SK-N-SH (cell line): Measurements from ENCODE around the gene UGP2. TPM values are rescaled to one million over a fixed set of nuclear protein-coding genes. Genes with fewer than 3 reads are reported as not detected.

Experiments used
- CTCF ChIA-PET: fragments of 300-600, 350-600 bp; formaldehyde crosslinking; extraction: SDS; loops from one replicate; lab custom pipeline; 2021; lab: Yijun Ruan, JAX
- POLR2A ChIA-PET: fragments of 350-600 bp; sonication (Branson Sonifier 250); formaldehyde crosslinking; extraction: SDS; loops from one replicate; lab custom pipeline; 2020; ENCODE audit warnings: antibody characterized with exemption, inconsistent platforms; lab: Yijun Ruan, JAX
- DNase-seq: peaks from one replicate; pipeline ENCODE4 v3.0.0; 2012
- H2AFZ ChIP-seq: fragments of 200-600 bp; sonication (generic); 2 replicates; pipeline ENCODE4 v1.8.1; 2016; ENCODE audit warnings: antibody characterized with exemption, mild to moderate bottlenecking, low read depth
- H3F3A ChIP-seq: fragments of 200-600 bp; sonication (generic); replicated peaks from 2 replicates; pipeline ENCODE3; 2016; ENCODE audit warnings: antibody characterized with exemption, mild to moderate bottlenecking; ENCODE audit not compliant: insufficient read depth
- H3K27ac ChIP-seq, 2 experiments: fragments of 200-500 bp in 1 of 2; fragments of 200-600 bp in 1 of 2; sonication (Bioruptor generic) in 1 of 2; sonication (generic), shearing (Covaris generic) in 1 of 2; 2 replicates each; pipeline versions ENCODE4 v1.5.1 to v1.6.1; 2014 to 2016; ENCODE audit warnings: low read depth in 2 of 2, inconsistent platforms in 1 of 2, low read length in 1 of 2, mild to moderate bottlenecking in 1 of 2, mixed read lengths in 1 of 2
- H3K27me3 ChIP-seq: fragments of 200-600 bp; sonication (generic), shearing (Covaris generic); 2 replicates; pipeline ENCODE4 v1.6.1; 2016; ENCODE audit warnings: mixed run types; ENCODE audit not compliant: insufficient read depth
- H3K36me3 ChIP-seq, 2 experiments: fragments of 200-500 bp in 1 of 2; fragments of 200-600 bp in 1 of 2; sonication (Bioruptor generic) in 1 of 2; sonication (generic) in 1 of 2; replicated peaks in 1 of 2; 2 replicates each; pipeline versions ENCODE3 to v1.5.1; 2014 to 2016; ENCODE audit warnings: low read length in 1 of 2, mild to moderate bottlenecking in 1 of 2; ENCODE audit not compliant: insufficient read depth in 2 of 2, control insufficient read depth in 1 of 2
- H3K4me1 ChIP-seq, 2 experiments: fragments of 200-500 bp in 1 of 2; fragments of 200-600 bp in 1 of 2; sonication (Bioruptor generic) in 1 of 2; sonication (generic), shearing (Covaris generic) in 1 of 2; 2 replicates each; pipeline versions ENCODE4 v1.5.1 to v1.6.1; 2014 to 2016; ENCODE audit warnings: low read depth in 1 of 2, low read length in 1 of 2, mixed run types in 1 of 2; ENCODE audit not compliant: insufficient read depth in 2 of 2, control insufficient read depth in 1 of 2
- H3K4me2 ChIP-seq: fragments of 200-600 bp; sonication (generic), shearing (Covaris generic); 2 replicates; pipeline ENCODE4 v1.6.1; 2017; ENCODE audit warnings: mixed run types
- H3K4me3 ChIP-seq, 2 experiments: fragments of 200-500 bp in 1 of 2; fragments of 200-600 bp in 1 of 2; sonication (Bioruptor generic) in 1 of 2; sonication (generic), shearing (Covaris generic) in 1 of 2; 2 replicates each; pipeline versions ENCODE4 v1.5.1 to v1.8.1; 2014 to 2016; ENCODE audit warnings: low read depth in 2 of 2, inconsistent platforms in 1 of 2, low read length in 1 of 2, mild to moderate bottlenecking in 1 of 2, mixed read lengths in 1 of 2, moderate library complexity in 1 of 2
- H3K79me2 ChIP-seq: fragments of 200-600 bp; sonication (generic); 2 replicates; pipeline ENCODE4 v1.8.1; 2017; ENCODE audit warnings: mild to moderate bottlenecking; ENCODE audit not compliant: insufficient read depth
- H3K9ac ChIP-seq: fragments of 200-600 bp; sonication (generic); 2 replicates; pipeline ENCODE4 v1.6.1; 2017; ENCODE audit warnings: mixed run types
- H3K9me2 ChIP-seq: fragments of 200-600 bp; sonication (generic); 2 replicates; pipeline ENCODE4 v1.6.1; 2017; ENCODE audit warnings: mixed run types
- H3K9me3 ChIP-seq: fragments of 200-600 bp; sonication (generic); 2 replicates; pipeline ENCODE4 v1.6.1; 2017; ENCODE audit warnings: mixed run types, mild to moderate bottlenecking, moderate library complexity
- H4K20me1 ChIP-seq: fragments of 200-600 bp; sonication (generic); 2 replicates; pipeline ENCODE4 v1.6.1; 2017; ENCODE audit warnings: mild to moderate bottlenecking, mixed run types; ENCODE audit not compliant: insufficient read depth
- GABPA ChIP-seq: IDR thresholded peaks from 2 replicates; pipeline ENCODE4 v1.4.0; 2012; ENCODE audit warnings: low read depth, mild to moderate bottlenecking
- MEF2A ChIP-seq: IDR thresholded peaks from 2 replicates; pipeline ENCODE4 v1.4.0; 2012; ENCODE audit warnings: low read depth, borderline replicate concordance
- MXI1 ChIP-seq: IDR thresholded peaks from 2 replicates; pipeline ENCODE4 v1.6.1; 2012; ENCODE audit warnings: mild to moderate bottlenecking, low read depth, low read length, improper control_type of control experiment
- NRF1 ChIP-seq: IDR thresholded peaks from 2 replicates; pipeline ENCODE4 v1.6.1; 2012; ENCODE audit warnings: low read depth, mild to moderate bottlenecking, low read length
- RAD21 ChIP-seq: IDR thresholded peaks from 2 replicates; pipeline ENCODE4 v1.6.1; 2012; ENCODE audit warnings: mild to moderate bottlenecking, low read length
- RFX5 ChIP-seq: IDR thresholded peaks from 2 replicates; pipeline ENCODE4 v1.6.1; 2012; ENCODE audit warnings: mild to moderate bottlenecking, improper control_type of control experiment, low read length
- SMC3 ChIP-seq: IDR thresholded peaks from 2 replicates; pipeline ENCODE4 v1.6.1; 2012; ENCODE audit warnings: low read depth, low read length, improper control_type of control experiment
- TAF1 ChIP-seq: IDR thresholded peaks from 2 replicates; pipeline ENCODE4 v1.6.1; 2012; ENCODE audit warnings: low read depth, mild to moderate bottlenecking, low read length, moderate library complexity, borderline replicate concordance
- TEAD4 ChIP-seq: IDR thresholded peaks from 2 replicates; pipeline ENCODE4 v1.4.0; 2012; ENCODE audit warnings: mild to moderate bottlenecking, borderline replicate concordance; ENCODE audit not compliant: insufficient read depth
- WGBS: methylation state at CpG from one replicate; pipeline ENCODE4 v1.1.6; 2017; ENCODE audit warnings: low lambda C conversion rate; 5-methylcytosine and 5-hydroxymethylcytosine counted together
- polyA plus RNA-seq, 3 experiments: library from polyadenylated mRNA; depleted of rRNA; stranded (reverse); fragments of >200 nt; gene quantifications; 2 replicates each; pipeline ENCODE4 v1.2.3, GENCODE V29; 2012
- TF ChIP-seq, protein P1 (sequence below): IDR thresholded peaks from 2 replicates; pipeline ENCODE4 v1.4.0; 2012; ENCODE audit warnings: low read depth, borderline replicate concordance
- TF ChIP-seq, protein P2 (sequence below): IDR thresholded peaks from 2 replicates; pipeline ENCODE4 v1.4.0; 2012; ENCODE audit warnings: low read depth
- TF ChIP-seq, protein P3 (sequence below): fragments of 150-350 bp; IDR thresholded peaks from 2 replicates; pipeline ENCODE4 v1.6.1; 2017; ENCODE audit warnings: antibody characterized with exemption, low read length, low read depth, borderline replicate concordance
- TF ChIP-seq, protein P4 (sequence below): IDR thresholded peaks from 2 replicates; pipeline ENCODE4 v1.6.1; 2012; ENCODE audit warnings: mild to moderate bottlenecking, low read depth, low read length, moderate library complexity
- TF ChIP-seq, protein P5 (sequence below): fragments of 150-350 bp; IDR thresholded peaks from 2 replicates; pipeline ENCODE4 v1.6.1; 2016; ENCODE audit warnings: mild to moderate bottlenecking, low read depth, low read length
- TF ChIP-seq, protein P6 (sequence below): IDR thresholded peaks from 2 replicates; pipeline ENCODE4; 2012

Gene UGP2
- polyA plus RNA-seq, 1 of the 3 experiments (the other 2 are of a cell fraction): 30.1 TPM

DNA sequence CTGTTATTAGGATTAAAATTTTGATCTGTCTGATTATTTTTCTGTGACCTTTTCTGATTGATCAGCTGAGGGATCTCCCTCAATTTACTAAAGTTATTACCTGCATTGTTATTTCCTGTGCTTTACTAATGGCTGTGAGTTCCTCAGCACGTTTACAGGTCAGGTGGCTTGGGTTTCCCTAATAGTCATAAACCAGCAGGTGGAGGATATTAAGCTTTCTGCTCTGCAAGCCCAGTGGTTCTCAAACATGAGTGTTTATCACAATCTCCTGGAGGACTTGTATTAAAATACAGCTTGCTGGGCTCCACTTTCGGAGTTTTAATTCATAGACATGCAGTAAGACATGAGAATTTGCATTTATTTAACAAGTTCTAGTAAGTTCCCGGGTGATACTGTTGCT is 22.4 kb upstream of the UGP2 start:
- DNase-seq: no peak
- no peaks in the 10 kb centered on the region for H3K79me2 ChIP-seq
- POLR2A ChIA-PET: no interaction called here
- H3K4me2 ChIP-seq: no peak overlapping the region
- no peaks in the 10 kb centered on the region; a peak in 1 of 4 replicates for H3K4me1 ChIP-seq
- no peaks in the 10 kb centered on the region for H3K27me3 ChIP-seq
- H3K4me3 ChIP-seq: no peak overlapping the region
- 76% methylated on average over 3 of the region's 3 CpGs for WGBS
- TF ChIP-seq TEAD4: no peak
- TF ChIP-seq, protein P1, sequence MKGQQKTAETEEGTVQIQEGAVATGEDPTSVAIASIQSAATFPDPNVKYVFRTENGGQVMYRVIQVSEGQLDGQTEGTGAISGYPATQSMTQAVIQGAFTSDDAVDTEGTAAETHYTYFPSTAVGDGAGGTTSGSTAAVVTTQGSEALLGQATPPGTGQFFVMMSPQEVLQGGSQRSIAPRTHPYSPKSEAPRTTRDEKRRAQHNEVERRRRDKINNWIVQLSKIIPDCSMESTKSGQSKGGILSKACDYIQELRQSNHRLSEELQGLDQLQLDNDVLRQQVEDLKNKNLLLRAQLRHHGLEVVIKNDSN: no peak
- no peak for TF ChIP-seq SMC3
- no peak for TF ChIP-seq MXI1
- TF ChIP-seq, protein P2, sequence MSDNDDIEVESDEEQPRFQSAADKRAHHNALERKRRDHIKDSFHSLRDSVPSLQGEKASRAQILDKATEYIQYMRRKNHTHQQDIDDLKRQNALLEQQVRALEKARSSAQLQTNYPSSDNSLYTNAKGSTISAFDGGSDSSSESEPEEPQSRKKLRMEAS: no peak
- TF ChIP-seq RAD21: no peak
- TF ChIP-seq, protein P3, sequence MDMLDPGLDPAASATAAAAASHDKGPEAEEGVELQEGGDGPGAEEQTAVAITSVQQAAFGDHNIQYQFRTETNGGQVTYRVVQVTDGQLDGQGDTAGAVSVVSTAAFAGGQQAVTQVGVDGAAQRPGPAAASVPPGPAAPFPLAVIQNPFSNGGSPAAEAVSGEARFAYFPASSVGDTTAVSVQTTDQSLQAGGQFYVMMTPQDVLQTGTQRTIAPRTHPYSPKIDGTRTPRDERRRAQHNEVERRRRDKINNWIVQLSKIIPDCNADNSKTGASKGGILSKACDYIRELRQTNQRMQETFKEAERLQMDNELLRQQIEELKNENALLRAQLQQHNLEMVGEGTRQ: no peak
- TF ChIP-seq MEF2A: no peak
- TF ChIP-seq, protein P4, sequence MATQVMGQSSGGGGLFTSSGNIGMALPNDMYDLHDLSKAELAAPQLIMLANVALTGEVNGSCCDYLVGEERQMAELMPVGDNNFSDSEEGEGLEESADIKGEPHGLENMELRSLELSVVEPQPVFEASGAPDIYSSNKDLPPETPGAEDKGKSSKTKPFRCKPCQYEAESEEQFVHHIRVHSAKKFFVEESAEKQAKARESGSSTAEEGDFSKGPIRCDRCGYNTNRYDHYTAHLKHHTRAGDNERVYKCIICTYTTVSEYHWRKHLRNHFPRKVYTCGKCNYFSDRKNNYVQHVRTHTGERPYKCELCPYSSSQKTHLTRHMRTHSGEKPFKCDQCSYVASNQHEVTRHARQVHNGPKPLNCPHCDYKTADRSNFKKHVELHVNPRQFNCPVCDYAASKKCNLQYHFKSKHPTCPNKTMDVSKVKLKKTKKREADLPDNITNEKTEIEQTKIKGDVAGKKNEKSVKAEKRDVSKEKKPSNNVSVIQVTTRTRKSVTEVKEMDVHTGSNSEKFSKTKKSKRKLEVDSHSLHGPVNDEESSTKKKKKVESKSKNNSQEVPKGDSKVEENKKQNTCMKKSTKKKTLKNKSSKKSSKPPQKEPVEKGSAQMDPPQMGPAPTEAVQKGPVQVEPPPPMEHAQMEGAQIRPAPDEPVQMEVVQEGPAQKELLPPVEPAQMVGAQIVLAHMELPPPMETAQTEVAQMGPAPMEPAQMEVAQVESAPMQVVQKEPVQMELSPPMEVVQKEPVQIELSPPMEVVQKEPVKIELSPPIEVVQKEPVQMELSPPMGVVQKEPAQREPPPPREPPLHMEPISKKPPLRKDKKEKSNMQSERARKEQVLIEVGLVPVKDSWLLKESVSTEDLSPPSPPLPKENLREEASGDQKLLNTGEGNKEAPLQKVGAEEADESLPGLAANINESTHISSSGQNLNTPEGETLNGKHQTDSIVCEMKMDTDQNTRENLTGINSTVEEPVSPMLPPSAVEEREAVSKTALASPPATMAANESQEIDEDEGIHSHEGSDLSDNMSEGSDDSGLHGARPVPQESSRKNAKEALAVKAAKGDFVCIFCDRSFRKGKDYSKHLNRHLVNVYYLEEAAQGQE: no peak
- TF ChIP-seq, protein P5, sequence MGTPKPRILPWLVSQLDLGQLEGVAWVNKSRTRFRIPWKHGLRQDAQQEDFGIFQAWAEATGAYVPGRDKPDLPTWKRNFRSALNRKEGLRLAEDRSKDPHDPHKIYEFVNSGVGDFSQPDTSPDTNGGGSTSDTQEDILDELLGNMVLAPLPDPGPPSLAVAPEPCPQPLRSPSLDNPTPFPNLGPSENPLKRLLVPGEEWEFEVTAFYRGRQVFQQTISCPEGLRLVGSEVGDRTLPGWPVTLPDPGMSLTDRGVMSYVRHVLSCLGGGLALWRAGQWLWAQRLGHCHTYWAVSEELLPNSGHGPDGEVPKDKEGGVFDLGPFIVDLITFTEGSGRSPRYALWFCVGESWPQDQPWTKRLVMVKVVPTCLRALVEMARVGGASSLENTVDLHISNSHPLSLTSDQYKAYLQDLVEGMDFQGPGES: no peak
- no peak for TF ChIP-seq TAF1
- TF ChIP-seq, protein P6, sequence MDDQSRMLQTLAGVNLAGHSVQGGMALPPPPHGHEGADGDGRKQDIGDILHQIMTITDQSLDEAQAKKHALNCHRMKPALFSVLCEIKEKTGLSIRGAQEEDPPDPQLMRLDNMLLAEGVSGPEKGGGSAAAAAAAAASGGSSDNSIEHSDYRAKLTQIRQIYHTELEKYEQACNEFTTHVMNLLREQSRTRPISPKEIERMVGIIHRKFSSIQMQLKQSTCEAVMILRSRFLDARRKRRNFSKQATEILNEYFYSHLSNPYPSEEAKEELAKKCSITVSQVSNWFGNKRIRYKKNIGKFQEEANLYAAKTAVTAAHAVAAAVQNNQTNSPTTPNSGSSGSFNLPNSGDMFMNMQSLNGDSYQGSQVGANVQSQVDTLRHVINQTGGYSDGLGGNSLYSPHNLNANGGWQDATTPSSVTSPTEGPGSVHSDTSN: no peak
- no peak for TF ChIP-seq NRF1
- no peak for TF ChIP-seq RFX5
- no peak for TF ChIP-seq GABPA
- H3K9me2 ChIP-seq: no peaks in the 10 kb centered on the region
- no peaks in the 10 kb centered on the region for H3K9me3 ChIP-seq
- H3K36me3 ChIP-seq: no peaks in the 10 kb centered on the region
- no peak overlapping the region for H3K9ac ChIP-seq
- no peaks in the 10 kb centered on the region for H4K20me1 ChIP-seq
- H3K27ac ChIP-seq: no peak overlapping the region
- no peak overlapping the region for H2AFZ ChIP-seq
- H3F3A ChIP-seq: no peaks in the 10 kb centered on the region
- CTCF ChIA-PET: no interaction called here
